ENCODE data around the gene HIPK4.

HIPK4 gene

DNA sequence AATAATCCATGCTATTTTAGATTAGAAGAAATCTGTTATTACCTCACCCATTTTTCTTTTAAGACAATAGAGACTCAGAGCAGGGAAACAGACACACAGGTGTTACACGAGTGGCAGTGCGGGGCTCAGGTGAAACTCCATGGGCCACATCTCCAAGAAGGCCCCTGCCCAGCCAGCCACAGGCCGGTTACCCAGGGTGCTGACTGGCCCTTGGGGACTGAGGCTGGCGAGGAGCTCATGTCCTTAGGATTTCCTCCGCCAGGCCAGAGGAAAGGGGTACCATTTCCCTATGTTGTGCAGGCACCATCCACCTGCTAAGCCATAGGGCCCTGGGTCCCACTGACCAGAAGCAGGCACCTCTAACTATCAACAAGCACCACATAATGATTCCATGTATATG is 52.4 kb downstream of the HIPK4 start:
- H3K27ac ChIP-seq (ENCODE audit: low read length, poor library complexity, severe bottlenecking) = no peak overlapping the region
- H3K36me3 ChIP-seq (ENCODE audit: control insufficient read depth in 1 of 2, insufficient read depth in 2 of 2, low read depth in 1 of 2, low read length in 2 of 2) = peaks cover 39 to 41% of the 10 kb centered on the region in 2 experiments
- DNase-seq = no peak
- no peak overlapping the region for H2BK12ac ChIP-seq (ENCODE audit: low read length in 2 of 2)
- no peaks in the 10 kb centered on the region for H3K9me3 ChIP-seq (ENCODE audit: control insufficient read depth, low read length)
- no peak overlapping the region for H3K4me2 ChIP-seq (ENCODE audit: low read length, poor library complexity, severe bottlenecking)
- peak overlapping the region; percentile 72 for H4K91ac ChIP-seq (ENCODE audit: low read length)
- no peak overlapping the region for H3K9ac ChIP-seq (ENCODE audit: low read length)
- no peak overlapping the region for H4K8ac ChIP-seq (ENCODE audit: low read length)
- peaks cover 10% of the 10 kb centered on the region for H3K4me1 ChIP-seq (ENCODE audit: control insufficient read depth, insufficient read depth, low read depth, low read length)
- H3K18ac ChIP-seq (ENCODE audit: low read depth in 1 of 2, low read length in 2 of 2) = no peak overlapping the region
- H3K27me3 ChIP-seq (ENCODE audit: control insufficient read depth in 1 of 2, insufficient read depth in 1 of 2, low read length in 2 of 2) = no peaks in the 10 kb centered on the region
- no peak overlapping the region for H3K4me3 ChIP-seq (ENCODE audit: insufficient read depth in 1 of 2, low read depth in 1 of 2, low read length in 2 of 2)
- no peak overlapping the region for H2BK5ac ChIP-seq (ENCODE audit: low read depth, low read length, poor library complexity, severe bottlenecking)
- H2BK15ac ChIP-seq (ENCODE audit: low read depth, poor library complexity, severe bottlenecking) = no peak overlapping the region
- H2AFZ ChIP-seq (ENCODE audit: low read depth, low read length) = no peak overlapping the region
- no peak overlapping the region for H2BK120ac ChIP-seq (ENCODE audit: low read depth, low read length)
- no peak overlapping the region for H3K4ac ChIP-seq (ENCODE audit: low read depth in 1 of 2, low read length in 2 of 2)
- no peak overlapping the region for H2AK5ac ChIP-seq (ENCODE audit: low read length, severe bottlenecking)
- no peak overlapping the region for H3K14ac ChIP-seq (ENCODE audit: low read length in 2 of 2)
- 95% methylated on average over 5 of the region's 5 CpGs for WGBS
- H3K23ac ChIP-seq (ENCODE audit: low read length in 2 of 2) = no peak overlapping the region
- peaks cover 23% of the 10 kb centered on the region for H3K79me1 ChIP-seq (replicated peaks; ENCODE audit: low read length, poor library complexity, severe bottlenecking)

DNA sequence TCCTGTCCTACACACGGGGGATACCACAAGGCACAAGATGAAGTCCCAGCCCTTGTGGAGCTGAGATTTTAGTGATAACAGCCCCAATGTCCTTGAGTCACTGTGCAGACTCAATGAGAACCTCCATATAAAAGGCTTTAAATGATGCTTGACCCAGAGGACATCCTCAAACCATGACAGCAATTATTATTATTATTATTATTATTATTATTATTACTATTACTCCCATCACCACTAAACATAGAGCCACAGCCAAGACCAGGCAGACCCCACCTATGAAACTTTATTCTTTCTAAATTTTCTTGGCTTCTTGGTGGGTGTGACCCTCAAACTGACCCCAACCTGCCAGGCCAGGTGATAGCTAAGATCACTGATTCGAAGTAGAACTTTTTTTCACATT is 52.9 kb downstream of the HIPK4 start:
- Histone ChIP-seq H3K79me1 (replicated peaks; ENCODE audit: low read length, poor library complexity, severe bottlenecking) (peaks cover 23% of the 10 kb centered on the region), H2BK15ac (ENCODE audit: low read depth, poor library complexity, severe bottlenecking) (no peak overlapping the region), H3K9me3 (ENCODE audit: control insufficient read depth, low read length) (no peaks in the 10 kb centered on the region), H2BK5ac (ENCODE audit: low read depth, low read length, poor library complexity, severe bottlenecking) (no peak overlapping the region), H4K8ac (ENCODE audit: low read length) (no peak overlapping the region), H3K14ac (ENCODE audit: low read length in 2 of 2) (no peak overlapping the region), H3K4me3 (ENCODE audit: insufficient read depth in 1 of 2, low read depth in 1 of 2, low read length in 2 of 2) (no peak overlapping the region), H3K9ac (ENCODE audit: low read length) (no peak overlapping the region), H2AK5ac (ENCODE audit: low read length, severe bottlenecking) (no peak overlapping the region), H3K4me2 (ENCODE audit: low read length, poor library complexity, severe bottlenecking) (no peak overlapping the region), H2BK12ac (ENCODE audit: low read length in 2 of 2) (no peak overlapping the region), H3K27ac (ENCODE audit: low read length, poor library complexity, severe bottlenecking) (no peak overlapping the region), H3K4me1 (ENCODE audit: control insufficient read depth, insufficient read depth, low read depth, low read length) (peaks cover 10% of the 10 kb centered on the region), H2AFZ (ENCODE audit: low read depth, low read length) (no peak overlapping the region), H3K27me3 (ENCODE audit: control insufficient read depth in 1 of 2, insufficient read depth in 1 of 2, low read length in 2 of 2) (no peaks in the 10 kb centered on the region), H3K23ac (ENCODE audit: low read length in 2 of 2) (no peak overlapping the region), H4K91ac (ENCODE audit: low read length) (no peak overlapping the region), H3K36me3 (ENCODE audit: control insufficient read depth in 1 of 2, insufficient read depth in 2 of 2, low read depth in 1 of 2, low read length in 2 of 2) (peaks cover 42 to 44% of the 10 kb centered on the region in 2 experiments), H3K18ac (ENCODE audit: low read depth in 1 of 2, low read length in 2 of 2) (no peak overlapping the region), H2BK120ac (ENCODE audit: low read depth, low read length) (no peak overlapping the region), H3K4ac (ENCODE audit: low read depth in 1 of 2, low read length in 2 of 2) (no peak overlapping the region)
- DNase-seq = no peak
- WGBS = 100% methylated on average over 2 of the region's 2 CpGs

DNA sequence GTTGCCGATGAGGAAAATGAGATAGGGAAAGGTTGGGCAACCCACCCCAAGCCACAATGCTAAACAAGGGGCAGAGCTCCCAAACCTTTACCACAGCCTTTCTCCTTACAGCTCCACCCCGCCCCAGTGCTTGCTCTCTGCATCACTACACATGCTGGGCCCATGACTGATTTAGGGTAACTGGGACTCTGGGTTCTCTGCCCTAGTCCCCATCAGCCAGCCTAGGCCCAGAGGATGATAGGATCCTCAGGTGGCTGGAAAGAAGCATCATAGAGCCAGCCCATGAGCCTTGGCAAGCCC is 53.4 kb downstream of the HIPK4 start:
- Histone ChIP-seq H3K23ac (ENCODE audit: low read length in 2 of 2) (no peak overlapping the region), H2BK12ac (ENCODE audit: low read length in 2 of 2) (no peak overlapping the region), H3K4ac (ENCODE audit: low read depth in 1 of 2, low read length in 2 of 2) (no peak overlapping the region), H3K27ac (ENCODE audit: low read length, poor library complexity, severe bottlenecking) (no peak overlapping the region), H3K27me3 (ENCODE audit: control insufficient read depth in 1 of 2, insufficient read depth in 1 of 2, low read length in 2 of 2) (no peaks in the 10 kb centered on the region), H3K14ac (ENCODE audit: low read length in 2 of 2) (no peak overlapping the region), H3K9ac (ENCODE audit: low read length) (no peak overlapping the region), H2BK15ac (ENCODE audit: low read depth, poor library complexity, severe bottlenecking) (no peak overlapping the region), H2AFZ (ENCODE audit: low read depth, low read length) (no peak overlapping the region), H3K79me1 (replicated peaks; ENCODE audit: low read length, poor library complexity, severe bottlenecking) (peaks cover 20% of the 10 kb centered on the region), H2BK120ac (ENCODE audit: low read depth, low read length) (no peak overlapping the region), H3K4me3 (ENCODE audit: insufficient read depth in 1 of 2, low read depth in 1 of 2, low read length in 2 of 2) (no peak overlapping the region), H3K36me3 (ENCODE audit: control insufficient read depth in 1 of 2, insufficient read depth in 2 of 2, low read depth in 1 of 2, low read length in 2 of 2) (peaks cover 42 to 50% of the 10 kb centered on the region in 2 experiments), H2BK5ac (ENCODE audit: low read depth, low read length, poor library complexity, severe bottlenecking) (no peak overlapping the region), H3K4me1 (ENCODE audit: control insufficient read depth, insufficient read depth, low read depth, low read length) (peaks cover 8% of the 10 kb centered on the region), H3K18ac (ENCODE audit: low read depth in 1 of 2, low read length in 2 of 2) (no peak overlapping the region), H4K8ac (ENCODE audit: low read length) (no peak overlapping the region), H3K9me3 (ENCODE audit: control insufficient read depth, low read length) (no peaks in the 10 kb centered on the region), H2AK5ac (ENCODE audit: low read length, severe bottlenecking) (no peak overlapping the region), H3K4me2 (ENCODE audit: low read length, poor library complexity, severe bottlenecking) (no peak overlapping the region), H4K91ac (ENCODE audit: low read length) (no peak overlapping the region)
- DNase-seq = no peak
- WGBS = 100% methylated on average over 2 of the region's 2 CpGs

DNA sequence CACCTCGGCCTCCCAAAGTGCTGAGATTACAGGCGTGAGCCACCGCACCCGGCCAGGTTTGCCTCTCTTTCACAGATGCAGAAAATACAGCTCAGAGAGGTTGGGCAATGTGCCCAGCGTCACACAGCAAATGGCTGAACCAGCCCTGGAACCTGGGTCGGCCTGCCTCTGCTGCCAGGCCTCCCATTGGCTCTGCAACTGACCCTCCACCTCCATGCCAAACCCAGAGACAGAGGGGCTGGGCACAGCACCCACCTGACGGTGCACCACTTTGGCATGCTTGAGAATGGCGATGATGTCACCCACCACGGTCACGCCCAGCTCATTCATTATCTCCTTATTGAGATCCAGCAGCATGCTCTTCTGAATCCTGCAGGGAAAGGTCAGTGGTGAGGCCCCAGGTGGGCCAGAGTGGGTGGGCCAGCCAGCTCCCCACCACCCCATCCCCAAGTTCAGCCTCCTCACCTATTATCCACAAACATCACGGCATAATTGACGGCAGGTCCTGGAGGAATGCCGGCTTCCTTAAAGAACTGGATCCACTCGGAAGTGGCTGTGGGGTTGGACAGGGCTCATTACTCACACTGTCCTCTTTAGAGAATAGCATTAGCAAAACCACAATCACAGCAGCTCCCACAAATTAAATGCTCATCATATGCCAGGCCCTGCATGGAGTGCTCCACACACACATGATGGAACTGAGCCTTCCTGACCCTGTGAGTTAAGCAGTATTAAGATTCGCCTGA is 54.0 kb downstream of the HIPK4 start:
- Histone ChIP-seq H3K36me3 (ENCODE audit: control insufficient read depth in 1 of 2, insufficient read depth in 2 of 2, low read depth in 1 of 2, low read length in 2 of 2) (peaks cover 44 to 55% of the 10 kb centered on the region in 2 experiments), H2AFZ (ENCODE audit: low read depth, low read length) (no peak overlapping the region), H3K27me3 (ENCODE audit: control insufficient read depth in 1 of 2, insufficient read depth in 1 of 2, low read length in 2 of 2) (no peaks in the 10 kb centered on the region), H3K23ac (ENCODE audit: low read length in 2 of 2) (no peak overlapping the region), H3K79me1 (replicated peaks; ENCODE audit: low read length, poor library complexity, severe bottlenecking) (peaks cover 18% of the 10 kb centered on the region), H3K27ac (ENCODE audit: low read length, poor library complexity, severe bottlenecking) (no peak overlapping the region), H3K14ac (ENCODE audit: low read length in 2 of 2) (no peak overlapping the region), H2AK5ac (ENCODE audit: low read length, severe bottlenecking) (no peak overlapping the region), H3K9ac (ENCODE audit: low read length) (no peak overlapping the region), H3K9me3 (ENCODE audit: control insufficient read depth, low read length) (no peaks in the 10 kb centered on the region), H3K4ac (ENCODE audit: low read depth in 1 of 2, low read length in 2 of 2) (no peak overlapping the region), H2BK15ac (ENCODE audit: low read depth, poor library complexity, severe bottlenecking) (no peak overlapping the region), H3K4me1 (ENCODE audit: control insufficient read depth, insufficient read depth, low read depth, low read length) (peaks cover 7% of the 10 kb centered on the region), H2BK120ac (ENCODE audit: low read depth, low read length) (no peak overlapping the region), H2BK5ac (ENCODE audit: low read depth, low read length, poor library complexity, severe bottlenecking) (no peak overlapping the region), H4K91ac (ENCODE audit: low read length) (no peak overlapping the region), H3K4me2 (ENCODE audit: low read length, poor library complexity, severe bottlenecking) (no peak overlapping the region), H3K18ac (ENCODE audit: low read depth in 1 of 2, low read length in 2 of 2) (no peak overlapping the region), H4K8ac (ENCODE audit: low read length) (no peak overlapping the region), H3K4me3 (ENCODE audit: insufficient read depth in 1 of 2, low read depth in 1 of 2, low read length in 2 of 2) (no peak overlapping the region), H2BK12ac (ENCODE audit: low read length in 2 of 2) (no peak overlapping the region)
- peak; percentile 9 for DNase-seq
- 95% methylated on average over 15 of the region's 15 CpGs for WGBS

All from mesenchymal stem cell (in vitro differentiated cells and primary cell).